T-helper 17 cell (primary cell): ENCODE data around the gene SYT4. TPM values are rescaled to one million over a fixed set of nuclear protein-coding genes. Genes with fewer than 3 reads are reported as not detected.
"Not testable (repeated sequence)": the region's sequence is repeated elsewhere in the genome, so short reads cannot be mapped to it uniquely, and the experiment has no call there.

Source experiments
- ATAC-seq: fragments of 150-1000 bp; cut with Tn5 transposase; 2 replicates; pipeline ENCODE4 v1.10.0; 2021; ENCODE audit warnings: mild to moderate bottlenecking, moderate library complexity
- DNase-seq, 3 donors: peaks; one replicate each; pipeline versions ENCODE4 v3.0.0 to v3.0.0-alpha.2; 2020 to 2021
- H3K9me3 ChIP-seq: one replicate; pipeline ENCODE4 v1.7.0; 2013; ENCODE audit warnings: low read length, mild to moderate bottlenecking; ENCODE audit not compliant: control insufficient read depth, poor library complexity, severe bottlenecking
- H3K27ac Mint-ChIP-seq: one replicate; pipeline ENCODE4 v1.8.0; 2022; ENCODE audit warnings: mild to moderate bottlenecking, moderate library complexity, mixed read lengths
- H3K27me3 Mint-ChIP-seq: one replicate; pipeline ENCODE4 v1.8.0; 2022; ENCODE audit warnings: mixed read lengths
- H3K36me3 Mint-ChIP-seq: one replicate; pipeline ENCODE4 v1.8.0; 2022; ENCODE audit warnings: low read depth, mixed read lengths
- H3K4me1 Mint-ChIP-seq: one replicate; pipeline ENCODE4 v1.8.0; 2022; ENCODE audit warnings: mild to moderate bottlenecking, mixed read lengths
- H3K4me3 Mint-ChIP-seq: one replicate; pipeline ENCODE4 v1.8.0; 2022; ENCODE audit warnings: mild to moderate bottlenecking, moderate library complexity, mixed read lengths
- total RNA-seq, 4 donors: library from RNA in 2 of 4; stranded (reverse) in 2 of 4; gene quantifications; one replicate each; pipeline ENCODE4 v1.2.3 and lab custom pipeline; 2022 to 2026

SYT4 gene
- total RNA-seq (under 1 TPM; 0.42 to 0.47 TPM), total RNA-seq (lab: John Stamatoyannopoulos, UW) (0.58 to 1.7 reads per million in 2 donors)

- Mint-ChIP-seq H3K4me1 (peaks cover 2% of the 10 kb centered on the region), H3K4me3 (no peak within 1 kb of the TSS), H3K27ac (no peak within 1 kb of the TSS), H3K36me3 (no peaks in the 10 kb centered on the region), H3K27me3 (no peaks in the 10 kb centered on the region)
- ATAC-seq (no peak), DNase-seq (no peak)
- no peaks in the 10 kb centered on the region for H3K9me3 ChIP-seq
Measured at GRCh38 chr18:43277164-43277600, at the start of gene SYT4. Gene SYT4, minus strand, starts transcription at chr18:43277490. Its CDS starts 209 bp downstream, at chr18:43277281.

GRCh38 chr18:43322132-43322531 is 44.8 kb upstream of the SYT4 start:
- DNase-seq (no peak), ATAC-seq (no peak)
- no peaks in the 10 kb centered on the region for H3K4me1 Mint-ChIP-seq
- no peaks in the 10 kb centered on the region for H3K9me3 ChIP-seq
- no peak overlapping the region for H3K27ac Mint-ChIP-seq
- no peak overlapping the region for H3K4me3 Mint-ChIP-seq
- H3K36me3 Mint-ChIP-seq: no peaks in the 10 kb centered on the region
- H3K27me3 Mint-ChIP-seq: no peaks in the 10 kb centered on the region

- no peaks in the 10 kb centered on the region for H3K27me3 Mint-ChIP-seq
- H3K9me3 ChIP-seq: peaks cover 4% of the 10 kb centered on the region
- no peak overlapping the region for H3K4me3 Mint-ChIP-seq
- no peaks in the 10 kb centered on the region for H3K4me1 Mint-ChIP-seq
- no peak overlapping the region for H3K27ac Mint-ChIP-seq
- DNase-seq (no peak), ATAC-seq (no peak)
- no peaks in the 10 kb centered on the region for H3K36me3 Mint-ChIP-seq
Measured at GRCh38 chr18:43314941-43315340, 37.7 kb upstream of the SYT4 start.

- Mint-ChIP-seq H3K4me1 (no peaks in the 10 kb centered on the region), H3K4me3 (no peak overlapping the region), H3K36me3 (no peaks in the 10 kb centered on the region), H3K27ac (no peak overlapping the region), H3K27me3 (no peaks in the 10 kb centered on the region)
- DNase-seq: no peak
- peaks cover 4% of the 10 kb centered on the region for H3K9me3 ChIP-seq
- no peak for ATAC-seq
Measured at GRCh38 chr18:43312891-43313290, 35.6 kb upstream of the SYT4 start.

- no peak overlapping the region for H3K4me3 Mint-ChIP-seq
- no peaks in the 10 kb centered on the region for H3K4me1 Mint-ChIP-seq
- H3K27ac Mint-ChIP-seq: no peak overlapping the region
- no peaks in the 10 kb centered on the region for H3K36me3 Mint-ChIP-seq
- H3K9me3 ChIP-seq: peaks cover 4% of the 10 kb centered on the region
- DNase-seq: no peak
- no peak for ATAC-seq
- H3K27me3 Mint-ChIP-seq: no peaks in the 10 kb centered on the region
Measured at GRCh38 chr18:43310239-43310638, 32.9 kb upstream of the SYT4 start.

- Mint-ChIP-seq H3K4me1 (no peaks in the 10 kb centered on the region), H3K4me3 (no peak overlapping the region), H3K36me3 (no peaks in the 10 kb centered on the region), H3K27ac (no peak overlapping the region), H3K27me3 (no peaks in the 10 kb centered on the region)
- no peak for DNase-seq
- H3K9me3 ChIP-seq: no peaks in the 10 kb centered on the region
- no peak for ATAC-seq
Measured at GRCh38 chr18:43303376-43303775, 26.1 kb upstream of the SYT4 start.

GRCh38 chr18:43286187-43286586 is 8.9 kb upstream of the SYT4 start:
- not testable (repeated sequence) for H3K36me3 Mint-ChIP-seq, H3K27ac Mint-ChIP-seq, H3K9me3 ChIP-seq, H3K4me3 Mint-ChIP-seq, H3K4me1 Mint-ChIP-seq, H3K27me3 Mint-ChIP-seq, ATAC-seq, DNase-seq

GRCh38 chr18:43283299-43283698 is 6.0 kb upstream of the SYT4 start:
- Mint-ChIP-seq H3K4me1 (no peaks in the 10 kb centered on the region), H3K4me3 (no peak overlapping the region), H3K27ac (no peak overlapping the region), H3K36me3 (no peaks in the 10 kb centered on the region), H3K27me3 (no peaks in the 10 kb centered on the region)
- DNase-seq (no peak), ATAC-seq (no peak)
- no peaks in the 10 kb centered on the region for H3K9me3 ChIP-seq

- ATAC-seq (peak; percentile 39), DNase-seq (no peak)
- Mint-ChIP-seq H3K4me3 (no peak overlapping the region), H3K27ac (no peak overlapping the region), H3K36me3 (no peaks in the 10 kb centered on the region), H3K4me1 (peaks cover 2% of the 10 kb centered on the region), H3K27me3 (no peaks in the 10 kb centered on the region)
- no peaks in the 10 kb centered on the region for H3K9me3 ChIP-seq
Measured at GRCh38 chr18:43279015-43279744, 1.9 kb upstream of the SYT4 start.

GRCh38 chr18:43278355-43278754 is 1.1 kb upstream of the SYT4 start:
- Mint-ChIP-seq H3K27me3 (no peaks in the 10 kb centered on the region), H3K4me1 (peaks cover 2% of the 10 kb centered on the region), H3K36me3 (no peaks in the 10 kb centered on the region), H3K27ac (no peak overlapping the region), H3K4me3 (no peak overlapping the region)
- no peak for ATAC-seq
- no peak for DNase-seq
- no peaks in the 10 kb centered on the region for H3K9me3 ChIP-seq

- Mint-ChIP-seq H3K27ac (no peak overlapping the region), H3K4me1 (peaks cover 2% of the 10 kb centered on the region), H3K27me3 (no peaks in the 10 kb centered on the region), H3K36me3 (no peaks in the 10 kb centered on the region), H3K4me3 (no peak overlapping the region)
- DNase-seq: no peak
- H3K9me3 ChIP-seq: no peaks in the 10 kb centered on the region
- no peak for ATAC-seq
Measured at GRCh38 chr18:43276491-43276890, 799 bp downstream of the SYT4 start.

GRCh38 chr18:43275546-43275945 is 1.7 kb downstream of the SYT4 start:
- DNase-seq (no peak), ATAC-seq (no peak)
- Mint-ChIP-seq H3K4me1 (peaks cover 2% of the 10 kb centered on the region), H3K27ac (no peak overlapping the region), H3K4me3 (no peak overlapping the region), H3K36me3 (no peaks in the 10 kb centered on the region), H3K27me3 (no peaks in the 10 kb centered on the region)
- no peaks in the 10 kb centered on the region for H3K9me3 ChIP-seq

- ATAC-seq (no peak), DNase-seq (no peak)
- Mint-ChIP-seq H3K27me3 (no peaks in the 10 kb centered on the region), H3K36me3 (no peaks in the 10 kb centered on the region), H3K27ac (no peak overlapping the region), H3K4me1 (peaks cover 2% of the 10 kb centered on the region), H3K4me3 (no peak overlapping the region)
- H3K9me3 ChIP-seq: no peaks in the 10 kb centered on the region
Measured at GRCh38 chr18:43274526-43274925, 2.8 kb downstream of the SYT4 start.
